Suprapubic skin (tissue), 4 donors: Measurements from ENCODE around the gene MTG2. TPM values are rescaled to one million over a fixed set of nuclear protein-coding genes. Genes with fewer than 3 reads are reported as not detected.

Source experiments
- DNase-seq, 2 donors: peaks; one replicate each; pipeline ENCODE4 v3.0.0-alpha.2; 2019; ENCODE audit warnings: low spot score in 2 of 2
- H3K27ac ChIP-seq: fragments of 200-600 bp; sonication (generic); one replicate; pipeline ENCODE4 v1.5.1; 2019
- H3K27me3 ChIP-seq: fragments of 200-600 bp; sonication (generic); one replicate; pipeline ENCODE4 v1.5.1; 2019
- H3K36me3 ChIP-seq: fragments of 200-600 bp; sonication (generic); one replicate; pipeline ENCODE4 v1.5.1; 2019
- H3K4me1 ChIP-seq: fragments of 200-600 bp; sonication (generic); one replicate; pipeline ENCODE4 v1.5.1; 2019
- H3K4me3 ChIP-seq: fragments of 200-600 bp; sonication (generic); one replicate; pipeline ENCODE4 v1.5.1; 2019; ENCODE audit warnings: mild to moderate bottlenecking
- H3K9me3 ChIP-seq: fragments of 200-600 bp; sonication (generic); one replicate; pipeline ENCODE4 v1.5.1; 2019
- EP300 ChIP-seq: sonication (generic); formaldehyde crosslinking; IDR thresholded peaks from one replicate; pipeline ENCODE4 v1.6.1; 2017; ENCODE audit warnings: antibody characterized with exemption
- POLR2A ChIP-seq, 2 donors: fragments of 450-650 bp; IDR thresholded peaks; one replicate each; pipeline ENCODE4 v1.6.1; 2017; ENCODE audit warnings: antibody characterized with exemption in 2 of 2, mild to moderate bottlenecking in 2 of 2, moderate library complexity in 2 of 2
- POLR2AphosphoS5 ChIP-seq, 3 donors: sonication (generic); formaldehyde crosslinking; IDR thresholded peaks; one replicate each; pipeline ENCODE4 v1.6.1; 2017; ENCODE audit warnings: antibody characterized with exemption in 3 of 3
- WGBS: methylation state at CpG from one replicate; pipeline ENCODE4 v1.1.5; 2018; 5-methylcytosine and 5-hydroxymethylcytosine counted together
- total RNA-seq, 4 donors: library from RNA; depleted of rRNA; stranded (reverse); fragments of >200 nt; gene quantifications; one replicate each; pipeline ENCODE4 v1.1.0, GENCODE V29; 2016
- TF ChIP-seq, protein P1 (sequence below), 2 donors: fragments of 200-600 bp in 1 of 2; fragments of 450-650 bp in 1 of 2; sonication (generic) in 1 of 2; IDR thresholded peaks; one replicate each; pipeline ENCODE4 v1.5.1; 2016 to 2019; ENCODE audit warnings: antibody characterized with exemption in 2 of 2, mild to moderate bottlenecking in 1 of 2, moderate library complexity in 1 of 2

MTG2 gene
- total RNA-seq, 4 donors from 2014 or later: 19.1 to 43.0 (median 30.3) TPM

DNA sequence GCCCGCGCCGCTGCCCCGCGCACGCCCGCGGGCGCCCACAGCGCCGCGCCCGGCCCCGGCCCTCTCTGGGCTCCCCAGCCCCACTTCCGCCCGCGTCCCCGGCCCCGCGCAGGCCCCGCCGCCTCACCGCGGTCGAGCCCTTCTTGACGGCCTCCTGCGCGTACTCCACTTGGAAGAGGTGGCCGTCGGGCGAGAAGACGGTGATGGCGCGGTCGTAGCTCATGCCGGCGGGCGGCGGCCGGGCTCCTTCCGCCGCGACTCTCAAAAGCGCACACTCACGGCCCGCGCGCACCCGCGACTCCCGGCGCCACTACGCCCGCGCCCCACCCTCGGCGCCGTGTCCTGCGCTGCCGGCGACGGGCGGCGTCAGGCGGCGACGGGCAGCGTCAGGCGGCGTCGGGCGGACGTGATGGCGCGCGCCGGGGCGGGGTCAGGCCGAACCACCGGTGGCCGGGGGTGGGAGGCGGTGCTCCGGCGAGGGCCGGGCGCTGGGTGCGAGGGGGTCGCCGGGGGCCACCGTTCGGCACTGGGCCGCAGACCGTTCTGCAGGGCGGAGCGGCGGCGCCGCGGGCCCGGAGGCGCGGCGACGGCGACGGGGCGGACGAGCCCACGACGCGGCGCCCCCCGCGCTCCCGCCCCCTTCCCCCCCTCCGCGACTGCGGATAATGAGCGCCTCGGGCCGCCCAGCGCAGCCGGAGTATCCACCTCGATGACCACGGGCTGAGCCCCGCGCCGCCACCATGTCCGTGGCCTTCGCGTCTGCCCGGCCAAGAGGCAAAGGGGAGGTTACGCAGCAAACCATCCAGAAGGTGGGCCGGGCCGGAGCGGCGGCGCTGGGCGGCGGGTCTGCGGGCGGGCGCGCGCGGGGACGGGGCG, 39.5 kb upstream of the MTG2 start, which contains the start of the genes PSMA7 and SS18L1:
TSS of gene PSMA7 (minus strand) at position 314 of the 876 bp plus-strand sequence. CDS start at position 223, 91 bp downstream.
TSS of gene SS18L1 (plus strand) at position 689 of the 876 bp plus-strand sequence. CDS start at position 741, 52 bp downstream.
- Histone ChIP-seq H3K4me3 (peak within 1 kb of the TSS; percentile 96), H3K27me3 (no peaks in the 10 kb centered on the region), H3K27ac (peak within 1 kb of the TSS; percentile 99), H3K4me1 (peaks cover 47% of the 10 kb centered on the region), H3K9me3 (no peaks in the 10 kb centered on the region), H3K36me3 (peaks cover 17% of the 10 kb centered on the region)
- DNase-seq: peak; percentile 88 to 91
- no CpG with 5 or more reads among the region's 148 CpGs for WGBS
- TF ChIP-seq EP300: no peak
- TF ChIP-seq POLR2AphosphoS5 (IDR thresholded peaks at IDR 0.05): peak in 2 of 3 donors; percentile 31 to 77
- peak; percentile 71 to 76 for TF ChIP-seq POLR2A (IDR thresholded peaks at IDR 0.05)
- TF ChIP-seq, protein P1, sequence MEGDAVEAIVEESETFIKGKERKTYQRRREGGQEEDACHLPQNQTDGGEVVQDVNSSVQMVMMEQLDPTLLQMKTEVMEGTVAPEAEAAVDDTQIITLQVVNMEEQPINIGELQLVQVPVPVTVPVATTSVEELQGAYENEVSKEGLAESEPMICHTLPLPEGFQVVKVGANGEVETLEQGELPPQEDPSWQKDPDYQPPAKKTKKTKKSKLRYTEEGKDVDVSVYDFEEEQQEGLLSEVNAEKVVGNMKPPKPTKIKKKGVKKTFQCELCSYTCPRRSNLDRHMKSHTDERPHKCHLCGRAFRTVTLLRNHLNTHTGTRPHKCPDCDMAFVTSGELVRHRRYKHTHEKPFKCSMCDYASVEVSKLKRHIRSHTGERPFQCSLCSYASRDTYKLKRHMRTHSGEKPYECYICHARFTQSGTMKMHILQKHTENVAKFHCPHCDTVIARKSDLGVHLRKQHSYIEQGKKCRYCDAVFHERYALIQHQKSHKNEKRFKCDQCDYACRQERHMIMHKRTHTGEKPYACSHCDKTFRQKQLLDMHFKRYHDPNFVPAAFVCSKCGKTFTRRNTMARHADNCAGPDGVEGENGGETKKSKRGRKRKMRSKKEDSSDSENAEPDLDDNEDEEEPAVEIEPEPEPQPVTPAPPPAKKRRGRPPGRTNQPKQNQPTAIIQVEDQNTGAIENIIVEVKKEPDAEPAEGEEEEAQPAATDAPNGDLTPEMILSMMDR (IDR thresholded peaks at IDR 0.05): no peak

DNA sequence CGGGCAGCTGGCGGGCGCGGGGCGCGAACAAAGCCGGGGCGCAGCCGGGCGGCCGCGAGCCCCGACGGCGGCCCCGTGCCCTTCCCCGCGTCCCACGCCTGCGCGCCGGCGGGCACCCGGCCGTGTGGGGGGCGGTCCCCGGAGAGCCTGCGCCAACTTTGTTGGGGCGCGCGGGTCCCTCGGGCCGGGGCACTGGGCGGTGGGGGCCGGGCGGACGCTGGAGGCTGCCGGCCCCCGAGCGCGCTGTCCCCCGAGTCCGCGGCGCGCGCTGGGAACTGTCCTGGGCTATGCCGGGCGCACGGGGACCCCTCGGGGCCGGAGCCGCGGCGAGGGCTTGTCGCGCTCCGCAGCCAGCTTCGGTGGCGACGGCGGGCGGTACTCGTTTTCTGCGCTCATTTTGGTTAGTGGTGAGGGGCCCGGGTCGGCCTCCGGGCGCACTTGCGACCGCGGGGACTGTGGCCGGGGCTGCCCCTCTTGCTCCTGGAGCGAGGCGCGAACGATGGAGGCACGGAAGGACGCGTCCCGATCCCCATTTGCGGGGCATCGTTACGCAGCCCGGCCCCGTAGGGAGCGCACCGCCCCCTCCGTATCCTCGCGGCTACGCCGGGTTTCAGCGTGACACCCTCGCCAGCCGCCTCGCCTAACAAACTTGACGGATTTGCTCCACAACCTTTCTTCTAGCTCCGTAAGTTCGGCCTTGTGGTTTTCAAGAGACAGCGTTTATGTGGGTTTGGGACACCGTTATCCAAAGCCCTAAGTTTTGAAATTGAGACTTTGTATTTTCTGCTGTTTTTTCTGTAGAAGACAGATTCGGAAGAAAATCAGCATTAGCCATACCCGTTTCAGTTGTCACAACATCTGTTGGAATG, 38.6 kb upstream of the MTG2 start:
- Histone ChIP-seq H3K27me3 (no peaks in the 10 kb centered on the region), H3K36me3 (peaks cover 9% of the 10 kb centered on the region), H3K4me3 (peak overlapping the region; percentile 96), H3K9me3 (no peaks in the 10 kb centered on the region), H3K27ac (peak overlapping the region; percentile 99), H3K4me1 (peaks cover 54% of the 10 kb centered on the region)
- 2% methylated on average over 7 of the region's 104 CpGs for WGBS
- no peak for DNase-seq
- TF ChIP-seq POLR2A (IDR thresholded peaks at IDR 0.05) (no peak), POLR2AphosphoS5 (IDR thresholded peaks at IDR 0.05) (peak in 1 of 3 donors; percentile 40)

DNA sequence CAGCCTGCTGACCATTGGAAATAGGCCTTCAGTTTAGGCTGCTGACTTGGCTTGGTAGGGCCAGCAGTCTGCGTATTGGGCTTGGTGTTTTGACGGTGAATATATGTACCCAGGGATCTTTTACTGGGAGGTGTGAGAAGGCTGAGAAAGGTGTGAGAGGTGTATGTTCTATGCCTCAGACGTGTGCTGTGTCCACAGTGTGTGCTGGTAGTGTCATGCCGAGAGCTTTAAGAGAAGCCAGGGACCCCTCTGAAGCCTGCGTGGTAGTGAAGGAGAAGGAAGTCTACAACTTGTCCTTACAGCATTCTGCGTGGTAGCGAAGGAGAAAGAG, 37.2 kb upstream of the MTG2 start:
- peaks cover 67% of the 10 kb centered on the region for H3K4me1 ChIP-seq
- WGBS: 94% methylated on average over 7 of the region's 7 CpGs
- H3K27ac ChIP-seq: no peak overlapping the region
- no peak overlapping the region for H3K4me3 ChIP-seq
- no peaks in the 10 kb centered on the region for H3K9me3 ChIP-seq
- TF ChIP-seq POLR2A (IDR thresholded peaks at IDR 0.05): no peak
- no peak for TF ChIP-seq POLR2AphosphoS5 (IDR thresholded peaks at IDR 0.05)
- TF ChIP-seq EP300: no peak
- TF ChIP-seq, protein P1 (IDR thresholded peaks at IDR 0.05): no peak
- DNase-seq: no peak
- H3K36me3 ChIP-seq: no peaks in the 10 kb centered on the region
- H3K27me3 ChIP-seq: no peaks in the 10 kb centered on the region

DNA sequence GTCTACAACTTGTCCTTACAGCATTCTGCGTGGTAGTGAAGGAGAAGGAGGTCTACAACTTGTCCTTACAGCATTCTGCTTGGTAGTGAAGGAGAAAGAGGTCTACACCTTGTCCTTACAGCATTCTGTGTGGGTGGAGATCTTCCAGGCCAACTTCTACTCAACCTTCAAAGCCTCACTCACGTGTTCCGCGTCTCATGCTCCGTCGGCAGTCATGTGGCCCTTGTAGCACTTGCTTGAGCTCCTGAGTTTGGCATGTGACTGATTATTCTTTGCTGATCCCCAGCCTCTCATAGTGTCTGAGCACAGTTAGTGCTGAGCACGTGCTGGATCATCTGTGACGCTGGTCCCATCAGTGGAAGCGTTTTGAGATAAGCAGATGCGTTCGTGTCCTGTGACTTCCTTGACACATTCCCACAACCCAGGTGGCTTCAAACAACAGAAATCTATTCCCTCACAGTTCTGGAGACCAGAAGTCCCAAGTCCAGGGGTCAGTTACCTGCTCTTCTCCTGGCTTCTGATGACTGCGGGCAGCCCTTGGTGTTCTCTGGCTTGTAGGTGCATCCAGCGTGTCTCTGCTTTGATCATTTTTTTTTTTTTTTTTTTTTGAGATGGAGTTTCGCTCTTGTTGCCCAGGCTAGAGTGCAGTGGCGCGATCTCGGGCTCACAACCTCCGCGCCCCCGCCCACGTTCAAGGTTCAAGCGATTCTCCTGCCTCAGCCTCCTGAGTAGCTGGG, 36.6 kb upstream of the MTG2 start:
- H3K36me3 ChIP-seq: no peaks in the 10 kb centered on the region
- peaks cover 67% of the 10 kb centered on the region for H3K4me1 ChIP-seq
- H3K9me3 ChIP-seq: no peaks in the 10 kb centered on the region
- 93% methylated on average over 22 of the region's 22 CpGs for WGBS
- no peak overlapping the region for H3K4me3 ChIP-seq
- TF ChIP-seq, protein P1 (IDR thresholded peaks at IDR 0.05): no peak
- TF ChIP-seq EP300: no peak
- no peak overlapping the region for H3K27ac ChIP-seq
- no peaks in the 10 kb centered on the region for H3K27me3 ChIP-seq
- DNase-seq: no peak

DNA sequence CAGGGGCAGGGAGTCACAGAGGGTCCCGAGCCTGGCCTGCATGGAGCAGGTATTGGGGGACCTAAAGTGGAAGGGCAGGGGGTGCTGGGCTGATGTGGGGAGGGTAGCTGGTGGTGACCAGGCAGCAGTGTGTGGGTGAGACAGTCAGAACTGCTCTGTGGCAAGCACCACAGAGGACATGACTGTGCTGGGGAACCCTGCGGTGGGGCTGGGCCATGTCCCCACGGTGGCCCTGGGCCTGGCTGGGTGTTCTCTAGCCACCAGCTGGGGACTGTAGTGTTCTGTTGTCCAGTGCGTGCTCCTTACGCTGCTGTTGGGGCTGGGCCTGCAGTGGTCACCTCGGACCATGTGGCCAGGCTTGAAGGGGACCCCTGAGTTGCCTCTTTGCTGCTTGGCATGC, 35.7 kb upstream of the MTG2 start:
- Histone ChIP-seq H3K27ac (no peak overlapping the region), H3K27me3 (no peaks in the 10 kb centered on the region), H3K4me3 (no peak overlapping the region), H3K9me3 (no peaks in the 10 kb centered on the region), H3K4me1 (peaks cover 60% of the 10 kb centered on the region), H3K36me3 (no peaks in the 10 kb centered on the region)
- no peak for DNase-seq
- no peak for TF ChIP-seq EP300
- TF ChIP-seq, protein P1 (IDR thresholded peaks at IDR 0.05): no peak
- TF ChIP-seq POLR2A (IDR thresholded peaks at IDR 0.05): no peak
- TF ChIP-seq POLR2AphosphoS5 (IDR thresholded peaks at IDR 0.05): no peak
- WGBS: 98% methylated on average over 4 of the region's 6 CpGs
